H1 (cell line): Measurements from ENCODE around the gene C15orf62. TPM values are rescaled to one million over a fixed set of nuclear protein-coding genes. Genes with fewer than 3 reads are reported as not detected.

Experiments used
- CTCF ChIA-PET: fragments of 300-600 bp; sonication (Branson Sonifier 250); formaldehyde crosslinking; loops from one replicate; lab custom pipeline; 2021; ENCODE audit not compliant: partially characterized antibody; lab: Charles Lee
- POLR2A ChIA-PET: fragments of 300-600 bp; sonication (Branson Sonifier 250); formaldehyde crosslinking; loops from one replicate; lab custom pipeline; 2021; ENCODE audit warnings: inconsistent platforms; ENCODE audit not compliant: partially characterized antibody; lab: Charles Lee
- DNase-seq, 2 experiments: peaks; one replicate each; pipeline versions ENCODE4 v3.0.0 to v3.0.0-alpha.2; 2010 to 2022; ENCODE audit warnings: low spot score in 2 of 2, low read depth in 1 of 2, mixed read lengths in 1 of 2
- FAIRE-seq: peaks from 2 replicates; lab custom pipeline; 2011; peaks lifted over from hg19 to GRCh38; lab: Jason Lieb, UNC
- H2AFZ ChIP-seq: 2 replicates; pipeline ENCODE4 v1.8.1; 2012; ENCODE audit warnings: low read length, inconsistent platforms
- H2AK5ac ChIP-seq: 2 replicates; pipeline ENCODE4 v1.6.1; 2013; ENCODE audit warnings: low read depth, low read length
- H2BK120ac ChIP-seq: replicated peaks from 2 replicates; pipeline ENCODE3; 2013; ENCODE audit warnings: low read depth, low read length, inconsistent platforms
- H2BK12ac ChIP-seq: 2 replicates; pipeline ENCODE4 v1.6.1; 2013; ENCODE audit warnings: low read depth, low read length
- H2BK15ac ChIP-seq: 2 replicates; pipeline ENCODE4 v1.6.1; 2013; ENCODE audit warnings: low read length
- H2BK20ac ChIP-seq: 2 replicates; pipeline ENCODE4 v1.6.1; 2013; ENCODE audit warnings: low read length
- H2BK5ac ChIP-seq: 2 replicates; pipeline ENCODE4 v1.6.1; 2013; ENCODE audit warnings: low read depth, low read length
- H3K14ac ChIP-seq: 2 replicates; pipeline ENCODE4 v1.6.1; 2013; ENCODE audit warnings: inconsistent platforms; ENCODE audit not compliant: insufficient read length
- H3K18ac ChIP-seq: 2 replicates; pipeline ENCODE4 v1.6.1; 2013; ENCODE audit warnings: low read length; ENCODE audit errors: extremely low read depth
- H3K23ac ChIP-seq: 2 replicates; pipeline ENCODE4 v1.6.1; 2013; ENCODE audit warnings: inconsistent platforms; ENCODE audit not compliant: insufficient read length
- H3K23me2 ChIP-seq: 2 replicates; pipeline ENCODE4 v1.6.1; 2013; ENCODE audit warnings: low read depth, low read length
- H3K27ac ChIP-seq: 2 replicates; pipeline ENCODE4 v1.6.1; 2011; ENCODE audit warnings: low read depth, low read length, inconsistent platforms
- H3K27me3 ChIP-seq, 4 experiments: replicated peaks in 1 of 4; 1 replicate in 1 of 4; 2 replicates in 3 of 4; pipeline versions ENCODE4 v1.6.1 to v1.8.1; 2011 to 2013; ENCODE audit warnings: low read length in 3 of 4, mild to moderate bottlenecking in 3 of 4, inconsistent platforms in 2 of 4, mixed read lengths in 2 of 4, moderate library complexity in 1 of 4; ENCODE audit not compliant: control insufficient read depth in 3 of 4, insufficient read depth in 3 of 4; ENCODE audit errors: extremely low read depth in 1 of 4
- H3K36me3 ChIP-seq, 4 experiments: 2 replicates each; pipeline versions ENCODE4 v1.6.1 to v1.8.1; 2011 to 2013; ENCODE audit warnings: mild to moderate bottlenecking in 4 of 4, low read length in 3 of 4, moderate library complexity in 2 of 4, control low read depth in 1 of 4, inconsistent platforms in 1 of 4; ENCODE audit not compliant: insufficient read depth in 4 of 4, control insufficient read depth in 2 of 4
- H3K4ac ChIP-seq: replicated peaks from 2 replicates; pipeline ENCODE3; 2013; ENCODE audit warnings: low read length, low read depth, mixed read lengths, inconsistent platforms; ENCODE audit not compliant: insufficient read length
- H3K4me1 ChIP-seq, 4 experiments: replicated peaks in 1 of 4; 1 replicate in 1 of 4; 2 replicates in 3 of 4; pipeline versions ENCODE4 v1.6.1 to v1.8.1; 2011 to 2013; ENCODE audit warnings: low read length in 3 of 4, inconsistent platforms in 2 of 4, mixed read lengths in 1 of 4; ENCODE audit not compliant: insufficient read depth in 4 of 4, control insufficient read depth in 3 of 4
- H3K4me2 ChIP-seq, 2 experiments: 2 replicates each; pipeline versions ENCODE4 v1.6.1 to v1.8.1; 2011 to 2013; ENCODE audit warnings: low read depth in 2 of 2, low read length in 2 of 2, control low read depth in 1 of 2, inconsistent platforms in 1 of 2, mild to moderate bottlenecking in 1 of 2; ENCODE audit not compliant: insufficient read depth in 1 of 2
- H3K4me3 ChIP-seq, 4 experiments: fragments of 200-600, 300-600 bp in 1 of 4; sonication (generic), shearing (Covaris generic), sonication (Bioruptor Twin) in 1 of 4; 2 replicates each; pipeline versions ENCODE4 v1.5.1 to v1.8.1; 2011 to 2016; ENCODE audit warnings: low read length in 4 of 4, low read depth in 3 of 4, control low read depth in 2 of 4, inconsistent platforms in 2 of 4, mild to moderate bottlenecking in 2 of 4, mixed read lengths in 1 of 4, moderate library complexity in 1 of 4; ENCODE audit not compliant: insufficient read depth in 2 of 4; ENCODE audit errors: extremely low read depth in 1 of 4
- H3K56ac ChIP-seq: replicated peaks from 2 replicates; pipeline ENCODE3; 2013; ENCODE audit warnings: low read depth, mild to moderate bottlenecking, mixed read lengths, low read length, inconsistent platforms; ENCODE audit not compliant: insufficient read length
- H3K79me1 ChIP-seq: 2 replicates; pipeline ENCODE4 v1.6.1; 2013; ENCODE audit warnings: low read depth, low read length, control low read depth
- H3K79me2 ChIP-seq, 2 experiments: 2 replicates each; pipeline versions ENCODE4 v1.6.1 to v1.8.1; 2012 to 2013; ENCODE audit warnings: low read length in 2 of 2, mild to moderate bottlenecking in 2 of 2, inconsistent platforms in 1 of 2; ENCODE audit not compliant: insufficient read depth in 2 of 2, control insufficient read depth in 1 of 2
- H3K9ac ChIP-seq, 4 experiments: replicated peaks in 1 of 4; 1 replicate in 1 of 4; 2 replicates in 3 of 4; pipeline versions ENCODE4 v1.6.1 to v1.8.1; 2011 to 2013; ENCODE audit warnings: low read depth in 3 of 4, low read length in 3 of 4, control low read depth in 2 of 4, mild to moderate bottlenecking in 2 of 4, moderate library complexity in 2 of 4, inconsistent platforms in 1 of 4; ENCODE audit errors: extremely low read depth in 1 of 4
- H3K9me3 ChIP-seq, 2 experiments: 2 replicates each; pipeline versions ENCODE4 v1.6.1 to v1.8.1; 2012 to 2013; ENCODE audit warnings: mild to moderate bottlenecking in 2 of 2, moderate library complexity in 2 of 2, control low read depth in 1 of 2, inconsistent platforms in 1 of 2, low read depth in 1 of 2, low read length in 1 of 2, mixed read lengths in 1 of 2; ENCODE audit not compliant: insufficient read depth in 2 of 2
- H4K20me1 ChIP-seq, 2 experiments: replicated peaks in 1 of 2; 2 replicates each; pipeline versions ENCODE3 to v1.8.1; 2011 to 2013; ENCODE audit warnings: inconsistent platforms in 2 of 2, low read length in 2 of 2, mild to moderate bottlenecking in 1 of 2; ENCODE audit not compliant: insufficient read depth in 2 of 2, control insufficient read depth in 1 of 2
- H4K5ac ChIP-seq: 2 replicates; pipeline ENCODE4 v1.6.1; 2013; ENCODE audit warnings: low read length, low read depth, mixed read lengths, inconsistent platforms; ENCODE audit not compliant: insufficient read length
- H4K8ac ChIP-seq: 2 replicates; pipeline ENCODE4 v1.8.0; 2013; ENCODE audit warnings: mild to moderate bottlenecking, moderate library complexity, low read length, inconsistent platforms; ENCODE audit not compliant: insufficient read depth; ENCODE audit errors: extremely low read depth
- H4K91ac ChIP-seq: replicated peaks from 2 replicates; pipeline ENCODE3; 2013; ENCODE audit warnings: low read length, mixed read lengths, inconsistent platforms; ENCODE audit not compliant: insufficient read length
- TEAD4 ChIP-seq: IDR thresholded peaks from 2 replicates; pipeline ENCODE4 v1.6.1; 2012; ENCODE audit warnings: low read depth, low read length, inconsistent platforms, mixed read lengths
- YY1 ChIP-seq: IDR thresholded peaks from 2 replicates; pipeline ENCODE4 v1.6.1; 2011; ENCODE audit warnings: low read depth, mild to moderate bottlenecking, low read length
- WGBS, 2 experiments: shearing (Covaris generic) in 1 of 2; methylation state at CpG; one replicate each; pipeline versions ENCODE4 v1.1.6 to v1.1.7; 2013 to 2015; ENCODE audit warnings: low lambda C conversion rate in 2 of 2, mixed read lengths in 2 of 2, inconsistent platforms in 1 of 2, low coverage in 1 of 2, missing lambda C conversion rate in 1 of 2; ENCODE audit not compliant: insufficient replicate concordance in 2 of 2, insufficient coverage in 1 of 2, insufficient read length in 1 of 2; ENCODE audit errors: extremely low coverage in 1 of 2, missing lambda C conversion rate in 1 of 2; 5-methylcytosine and 5-hydroxymethylcytosine counted together
- polyA plus RNA-seq, 7 experiments: library from polyadenylated mRNA; depleted of rRNA in 3 of 7; stranded (reverse) in 5 of 7; unstranded in 2 of 7; fragments of >200 nt in 5 of 7; fragments of 200-250 nt in 2 of 7; gene quantifications; 1 replicate in 5 of 7; 2 replicates in 1 of 7; 4 replicates in 1 of 7; pipeline versions ENCODE4 v1.2.1 to v1.2.3, GENCODE V29; 2011 to 2013; ENCODE audit warnings: missing spikeins in 2 of 7, mixed read lengths in 2 of 7
- total RNA-seq: library from RNA; stranded (reverse); fragmentation: NEBNext Ultra II Directional; extraction: Animal tissue kit (Norgen Biotek cat#: 25700); gene quantifications from 2 replicates; pipeline ENCODE4 v1.2.1, GENCODE V29; 2021

Gene C15orf62
- total and polyA plus RNA-seq, 2 of the 8 experiments (the other 6 are each of a cell fraction or from before 2014, with no cell fraction given) = 0.06 to 0.56 TPM

DNA sequence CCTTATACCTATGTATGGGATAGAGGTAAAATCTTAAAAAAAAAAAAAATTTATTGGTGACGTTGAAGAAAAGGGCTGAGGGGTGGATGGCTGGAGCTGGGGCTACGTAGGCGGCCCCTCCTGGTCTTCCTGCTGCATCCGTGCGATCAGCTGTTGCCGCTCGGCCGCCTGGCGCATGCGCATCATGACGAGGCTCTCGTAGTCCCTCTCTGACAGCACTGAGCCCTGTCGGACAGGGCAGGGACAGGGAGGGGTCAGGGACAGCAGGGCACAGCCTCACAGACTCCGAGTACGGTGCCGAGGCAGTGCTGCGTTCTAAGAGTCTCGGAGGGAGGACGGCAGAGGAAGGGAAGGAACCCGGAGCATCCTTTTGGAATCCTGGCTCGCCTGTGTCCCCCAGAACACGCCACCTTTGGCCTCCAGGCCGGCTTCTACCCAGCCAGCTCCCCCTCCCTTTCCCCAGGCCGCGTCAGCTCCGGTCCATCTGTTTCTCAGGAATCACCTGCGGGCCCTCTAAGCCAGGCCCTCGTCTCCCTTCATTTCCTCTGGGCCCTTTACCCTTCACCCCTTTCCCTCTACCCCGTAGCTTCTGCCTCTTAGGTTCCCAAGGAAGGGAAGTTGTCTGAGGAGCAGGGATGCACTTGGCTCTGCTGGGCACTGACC lies 1.8 kb upstream of the C15orf62 start:
- Histone ChIP-seq H3K23me2 (peaks cover 14% of the 10 kb centered on the region; the same call in 1 of the 2 replicates), H3K36me3 (no peaks in the 10 kb centered on the region), H2AFZ (no peak overlapping the region), H3K9me3 (no peaks in the 10 kb centered on the region), H2BK15ac (no peak overlapping the region), H4K8ac (no peak overlapping the region), H2BK20ac (no peak overlapping the region), H3K18ac (no peak overlapping the region), H2BK120ac (no peak overlapping the region), H4K20me1 (peaks cover 0 to 2% of the 10 kb centered on the region in 2 experiments), H3K56ac (no peak overlapping the region), H3K79me2 (no peaks in the 10 kb centered on the region), H3K23ac (no peak overlapping the region), H2BK12ac (no peak overlapping the region)
- 92% methylated on average over 26 of the region's 29 CpGs; no CpG with 5 or more reads in 1 of the 2 experiments for WGBS, 2 experiments
- TF ChIP-seq TEAD4 (no peak), YY1 (no peak)
- TF ChIP-seq, all 59 proteins: peak for 0
- H2BK5ac ChIP-seq = no peak overlapping the region
- FAIRE-seq (no peak), DNase-seq (no peak)
- no peak overlapping the region for H3K27ac ChIP-seq
- H4K5ac ChIP-seq = no peak overlapping the region
- no peak overlapping the region for H3K4ac ChIP-seq
- no peaks in the 10 kb centered on the region; the same call in 1 of the 2 replicates for H3K79me1 ChIP-seq
- H3K27me3 ChIP-seq = peaks cover 0 to 6% (median 3%) of the 10 kb centered on the region in 4 experiments; a peak in 4 of 7 replicates
- no peak overlapping the region for H3K4me3 ChIP-seq
- no peak overlapping the region for H2AK5ac ChIP-seq
- ChIA-PET POLR2A (interaction anchor here (0.6 to 1.6 kb wide), 6 partner anchors 8 to 350 kb away, joined by 3 to 5 read pairs (median 3); no protein-coding TSS in a partner anchor), CTCF (interaction anchor here (0.6 to 15.3 kb wide), 12 partner anchors 8 to 1043 kb away, joined by 3 to 184 read pairs (median 6); partner anchors contain the start of gene VPS18)
- no peak overlapping the region for H3K9ac ChIP-seq
- H3K4me1 ChIP-seq = peaks cover 6 to 30% (median 19%) of the 10 kb centered on the region in 4 experiments
- no peak overlapping the region for H3K14ac ChIP-seq
- H4K91ac ChIP-seq = no peak overlapping the region
- H3K4me2 ChIP-seq = no peak overlapping the region
